ENCODE measurements around the gene EDAR.

GRCh38 chr2:108852375-108852774 lies 136.6 kb downstream of the EDAR start:
- no peak for TF ChIP-seq POLR2A (IDR thresholded peaks at IDR 0.05)
- TF ChIP-seq, protein P1, sequence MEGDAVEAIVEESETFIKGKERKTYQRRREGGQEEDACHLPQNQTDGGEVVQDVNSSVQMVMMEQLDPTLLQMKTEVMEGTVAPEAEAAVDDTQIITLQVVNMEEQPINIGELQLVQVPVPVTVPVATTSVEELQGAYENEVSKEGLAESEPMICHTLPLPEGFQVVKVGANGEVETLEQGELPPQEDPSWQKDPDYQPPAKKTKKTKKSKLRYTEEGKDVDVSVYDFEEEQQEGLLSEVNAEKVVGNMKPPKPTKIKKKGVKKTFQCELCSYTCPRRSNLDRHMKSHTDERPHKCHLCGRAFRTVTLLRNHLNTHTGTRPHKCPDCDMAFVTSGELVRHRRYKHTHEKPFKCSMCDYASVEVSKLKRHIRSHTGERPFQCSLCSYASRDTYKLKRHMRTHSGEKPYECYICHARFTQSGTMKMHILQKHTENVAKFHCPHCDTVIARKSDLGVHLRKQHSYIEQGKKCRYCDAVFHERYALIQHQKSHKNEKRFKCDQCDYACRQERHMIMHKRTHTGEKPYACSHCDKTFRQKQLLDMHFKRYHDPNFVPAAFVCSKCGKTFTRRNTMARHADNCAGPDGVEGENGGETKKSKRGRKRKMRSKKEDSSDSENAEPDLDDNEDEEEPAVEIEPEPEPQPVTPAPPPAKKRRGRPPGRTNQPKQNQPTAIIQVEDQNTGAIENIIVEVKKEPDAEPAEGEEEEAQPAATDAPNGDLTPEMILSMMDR (IDR thresholded peaks at IDR 0.05) = no peak
- TF ChIP-seq EP300 (IDR thresholded peaks at IDR 0.05) = no peak
- TF ChIP-seq POLR2AphosphoS5 (IDR thresholded peaks at IDR 0.05) = no peak

Measured in upper lobe of left lung (tissue), 4 donors.